Astrocyte (in vitro differentiated cells and primary cell): Measurements from ENCODE around the gene CNOT1.

Experiments used
- EZH2 ChIP-seq: IDR thresholded peaks from 2 replicates; pipeline ENCODE4 v1.6.1; 2012; ENCODE audit warnings: mild to moderate bottlenecking, low read length, inconsistent platforms; ENCODE audit not compliant: insufficient read depth
- TF ChIP-seq, protein P1 (sequence below): IDR thresholded peaks from 2 replicates; pipeline ENCODE4 v1.5.1; 2011; ENCODE audit warnings: low read depth, mild to moderate bottlenecking, inconsistent platforms, low read length, moderate library complexity; ENCODE audit not compliant: insufficient read depth

GRCh38 chr16:58644765-58645487, 15.3 kb upstream of the CNOT1 start:
- TF ChIP-seq, protein P1, sequence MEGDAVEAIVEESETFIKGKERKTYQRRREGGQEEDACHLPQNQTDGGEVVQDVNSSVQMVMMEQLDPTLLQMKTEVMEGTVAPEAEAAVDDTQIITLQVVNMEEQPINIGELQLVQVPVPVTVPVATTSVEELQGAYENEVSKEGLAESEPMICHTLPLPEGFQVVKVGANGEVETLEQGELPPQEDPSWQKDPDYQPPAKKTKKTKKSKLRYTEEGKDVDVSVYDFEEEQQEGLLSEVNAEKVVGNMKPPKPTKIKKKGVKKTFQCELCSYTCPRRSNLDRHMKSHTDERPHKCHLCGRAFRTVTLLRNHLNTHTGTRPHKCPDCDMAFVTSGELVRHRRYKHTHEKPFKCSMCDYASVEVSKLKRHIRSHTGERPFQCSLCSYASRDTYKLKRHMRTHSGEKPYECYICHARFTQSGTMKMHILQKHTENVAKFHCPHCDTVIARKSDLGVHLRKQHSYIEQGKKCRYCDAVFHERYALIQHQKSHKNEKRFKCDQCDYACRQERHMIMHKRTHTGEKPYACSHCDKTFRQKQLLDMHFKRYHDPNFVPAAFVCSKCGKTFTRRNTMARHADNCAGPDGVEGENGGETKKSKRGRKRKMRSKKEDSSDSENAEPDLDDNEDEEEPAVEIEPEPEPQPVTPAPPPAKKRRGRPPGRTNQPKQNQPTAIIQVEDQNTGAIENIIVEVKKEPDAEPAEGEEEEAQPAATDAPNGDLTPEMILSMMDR, result no peak
- no peak for TF ChIP-seq EZH2
